IMR-90 (cell line): ENCODE results near the gene TMEM17. TPM values are rescaled to one million over a fixed set of nuclear protein-coding genes. Genes with fewer than 3 reads are reported as not detected.

Experiments
- ATAC-seq: fragments of 200-7000 bp; cut with Tn5 transposase; 2 replicates; pipeline ENCODE4 v1.9.1; 2020; ENCODE audit warnings: low read depth, mild to moderate bottlenecking, moderate library complexity
- BruUV-seq: library from RNA; stranded (reverse); fragments of 400-500 nt; replicated peaks from 2 replicates; lab custom pipeline; 2021; lab: Mats Ljungman, UMichigan
- CTCF ChIA-PET: fragments of 300-600 bp; formaldehyde crosslinking; extraction: SDS; loops from one replicate; lab custom pipeline; 2021; ENCODE audit warnings: antibody characterized with exemption; lab: Yijun Ruan, JAX
- POLR2A ChIA-PET: fragments of 300-600 bp; sonication (Branson Sonifier 250); formaldehyde crosslinking; loops from one replicate; lab custom pipeline; 2022; ENCODE audit warnings: antibody characterized with exemption; ENCODE audit not compliant: unreplicated experiment; lab: Charles Lee
- DNase-seq: peaks from one replicate; pipeline ENCODE4 v3.0.0; 2013
- H2AFZ ChIP-seq: replicated peaks from 2 replicates; pipeline ENCODE3; 2013; ENCODE audit warnings: low read length, mild to moderate bottlenecking; ENCODE audit not compliant: poor library complexity
- H2AK5ac ChIP-seq: 2 replicates; pipeline ENCODE4 v1.6.1; 2013; ENCODE audit warnings: low read depth, low read length, inconsistent platforms
- H2AK9ac ChIP-seq: replicated peaks from 2 replicates; pipeline ENCODE3; 2013; ENCODE audit warnings: mild to moderate bottlenecking, low read depth, low read length, moderate library complexity; ENCODE audit not compliant: poor library complexity
- H2BK120ac ChIP-seq: 2 replicates; pipeline ENCODE4 v1.6.1; 2013; ENCODE audit warnings: low read depth, low read length, inconsistent platforms
- H2BK15ac ChIP-seq: 3 replicates; pipeline ENCODE4 v1.6.1; 2013; ENCODE audit warnings: low read depth, low read length, inconsistent platforms
- H2BK20ac ChIP-seq: 2 replicates; pipeline ENCODE4 v1.6.1; 2013; ENCODE audit warnings: low read depth, mild to moderate bottlenecking, inconsistent platforms, low read length, moderate library complexity
- H2BK5ac ChIP-seq: 2 replicates; pipeline ENCODE4 v1.6.1; 2013; ENCODE audit warnings: mild to moderate bottlenecking, low read depth, low read length, inconsistent platforms; ENCODE audit not compliant: poor library complexity, severe bottlenecking
- H3K14ac ChIP-seq: replicated peaks from 2 replicates; pipeline ENCODE4 v1.6.1; 2013; ENCODE audit warnings: low read depth, low read length, inconsistent platforms
- H3K18ac ChIP-seq: 2 replicates; pipeline ENCODE4 v1.6.1; 2013; ENCODE audit warnings: low read depth, low read length, control low read depth
- H3K23ac ChIP-seq: 2 replicates; pipeline ENCODE4 v1.6.1; 2013; ENCODE audit warnings: low read depth, low read length, inconsistent platforms
- H3K27ac ChIP-seq: 2 replicates; pipeline ENCODE4 v1.5.1; 2013; ENCODE audit warnings: mild to moderate bottlenecking, control low read depth, low read length; ENCODE audit not compliant: insufficient read depth
- H3K27me3 ChIP-seq: 2 replicates; pipeline ENCODE4 v1.6.1; 2013; ENCODE audit warnings: low read length; ENCODE audit not compliant: control insufficient read depth, insufficient read depth
- H3K36me3 ChIP-seq: 2 replicates; pipeline ENCODE4 v1.6.1; 2013; ENCODE audit warnings: low read length, mixed read lengths; ENCODE audit not compliant: control insufficient read depth, insufficient read depth
- H3K4ac ChIP-seq: 2 replicates; pipeline ENCODE4 v1.6.1; 2013; ENCODE audit warnings: low read depth, low read length, inconsistent platforms
- H3K4me1 ChIP-seq: 2 replicates; pipeline ENCODE4 v1.6.1; 2013; ENCODE audit warnings: low read length, mixed read lengths; ENCODE audit not compliant: control insufficient read depth, insufficient read depth
- H3K4me2 ChIP-seq: 2 replicates; pipeline ENCODE4 v1.6.1; 2013; ENCODE audit warnings: low read depth, mild to moderate bottlenecking, control low read depth, low read length, moderate library complexity
- H3K4me3 ChIP-seq: 2 replicates; pipeline ENCODE4 v1.5.1; 2013; ENCODE audit warnings: low read depth, mild to moderate bottlenecking, control low read depth, low read length, moderate library complexity; ENCODE audit not compliant: insufficient read depth
- H3K56ac ChIP-seq: 2 replicates; pipeline ENCODE4 v1.6.1; 2013; ENCODE audit warnings: low read length, inconsistent platforms; ENCODE audit not compliant: insufficient read depth; ENCODE audit errors: extremely low read depth
- H3K79me1 ChIP-seq, 2 experiments: 2 replicates each; pipeline ENCODE4 v1.6.1; 2013; ENCODE audit warnings: low read length in 2 of 2, inconsistent platforms in 1 of 2, low read depth in 1 of 2
- H3K9ac ChIP-seq: 2 replicates; pipeline ENCODE4 v1.6.1; 2013; ENCODE audit warnings: low read depth, low read length, control low read depth
- H3K9me1 ChIP-seq: 2 replicates; pipeline ENCODE4 v1.6.1; 2013; ENCODE audit warnings: low read length, inconsistent platforms; ENCODE audit not compliant: insufficient read depth
- H3K9me3 ChIP-seq: 2 replicates; pipeline ENCODE4 v1.6.1; 2013; ENCODE audit warnings: low read length; ENCODE audit not compliant: control insufficient read depth, insufficient read depth
- H4K20me1 ChIP-seq: 2 replicates; pipeline ENCODE4 v1.6.1; 2013; ENCODE audit warnings: low read length, inconsistent platforms; ENCODE audit not compliant: insufficient read depth
- H4K5ac ChIP-seq: 2 replicates; pipeline ENCODE4 v1.6.1; 2013; ENCODE audit warnings: mild to moderate bottlenecking, low read depth, low read length, control low read depth
- H4K8ac ChIP-seq, 2 experiments: 2 replicates each; pipeline ENCODE4 v1.6.1; 2013; ENCODE audit warnings: low read depth in 2 of 2, low read length in 2 of 2, control low read depth in 1 of 2, inconsistent platforms in 1 of 2
- H4K91ac ChIP-seq: 2 replicates; pipeline ENCODE4 v1.6.1; 2013; ENCODE audit warnings: low read depth, low read length, inconsistent platforms; ENCODE audit not compliant: insufficient read depth
- BHLHE40 ChIP-seq: fragments of 150-350 bp; IDR thresholded peaks from 2 replicates; pipeline ENCODE4 v1.6.1; 2016; ENCODE audit warnings: mild to moderate bottlenecking, low read depth, low read length
- CEBPB ChIP-seq: IDR thresholded peaks from 2 replicates; pipeline ENCODE4 v1.6.1; 2012; ENCODE audit warnings: low read depth, low read length, improper control_type of control experiment
- CHD1 ChIP-seq: IDR thresholded peaks from 2 replicates; pipeline ENCODE4 v1.6.1; 2012; ENCODE audit warnings: low read depth, low read length, improper control_type of control experiment
- CTCF ChIP-seq: conservative IDR thresholded peaks from 2 replicates; pipeline ENCODE4 v1.5.1; 2012; ENCODE audit warnings: mild to moderate bottlenecking, low read depth, low read length, improper control_type of control experiment
- ELK1 ChIP-seq: fragments of 150-350 bp; IDR thresholded peaks from 2 replicates; pipeline ENCODE4 v1.6.1; 2016; ENCODE audit warnings: low read depth, mild to moderate bottlenecking, low read length, moderate library complexity, borderline replicate concordance
- FOS ChIP-seq: fragments of 150-350 bp; IDR thresholded peaks from 2 replicates; pipeline ENCODE4 v1.6.1; 2016; ENCODE audit warnings: low read depth, low read length
- MAFK ChIP-seq: IDR thresholded peaks from 2 replicates; pipeline ENCODE4 v1.6.1; 2012; ENCODE audit warnings: low read depth, low read length, improper control_type of control experiment
- MXI1 ChIP-seq: IDR thresholded peaks from 2 replicates; pipeline ENCODE4 v1.6.1; 2012; ENCODE audit warnings: low read depth, mild to moderate bottlenecking, low read length, moderate library complexity, borderline replicate concordance
- NFE2L2 ChIP-seq: fragments of 150-350 bp; IDR thresholded peaks from 2 replicates; pipeline ENCODE4 v1.6.1; 2016; ENCODE audit warnings: low read depth, mild to moderate bottlenecking, low read length
- POLR2A ChIP-seq: IDR thresholded peaks from 2 replicates; pipeline ENCODE4 v1.6.1; 2012; ENCODE audit warnings: mild to moderate bottlenecking, low read depth, low read length
- RAD21 ChIP-seq: IDR thresholded peaks from 2 replicates; pipeline ENCODE4 v1.6.1; 2012; ENCODE audit warnings: low read length, improper control_type of control experiment
- RCOR1 ChIP-seq: IDR thresholded peaks from 2 replicates; pipeline ENCODE4 v1.6.1; 2012; ENCODE audit warnings: mild to moderate bottlenecking, low read length, improper control_type of control experiment; ENCODE audit not compliant: insufficient replicate concordance
- RFX5 ChIP-seq: IDR thresholded peaks from 2 replicates; pipeline ENCODE4 v1.8.0; 2012; ENCODE audit warnings: low read depth, mild to moderate bottlenecking, low read length, moderate library complexity
- SMC3 ChIP-seq: fragments of 150-350 bp; IDR thresholded peaks from 2 replicates; pipeline ENCODE4 v1.6.1; 2016; ENCODE audit warnings: low read depth, mild to moderate bottlenecking, antibody characterized with exemption, low read length, moderate library complexity
- WGBS, 2 experiments: methylation state at CpG; one replicate each; pipeline versions ENCODE4 v1.1.5 to v1.1.7; 2013; ENCODE audit warnings: missing lambda C conversion rate in 2 of 2; ENCODE audit not compliant: insufficient read length in 1 of 2; ENCODE audit errors: extremely low coverage in 2 of 2; 5-methylcytosine and 5-hydroxymethylcytosine counted together
- dilution Hi-C: fragments of 300-500 bp; cut with HindIII; formaldehyde crosslinking; loops from one replicate; pipeline ENCODE4 v1.14.3; 2018; ENCODE audit warnings: low sequenced_read_pairs; ENCODE audit not compliant: unreplicated experiment
- in situ Hi-C: fragments of 300-500 bp; cut with MboI; formaldehyde crosslinking; loops from 3 replicates; pipeline ENCODE4 v1.14.3; 2019; ENCODE audit warnings: low sequenced_read_pairs, inconsistent platforms, mixed read lengths
- intact Hi-C: fragments of 100-400 bp; cut with micrococcal nuclease; formaldehyde crosslinking; loops from 2 replicates; pipeline ENCODE4 v1.10.0; 2022
- polyA plus RNA-seq, 3 experiments: library from polyadenylated mRNA; depleted of rRNA; stranded (reverse); fragments of >200 nt; gene quantifications; 2 replicates each; pipeline ENCODE4 v1.2.3, GENCODE V29; 2012; ENCODE audit warnings: low replicate concordance in 1 of 3
- total RNA-seq: library from RNA; depleted of rRNA; stranded (reverse); fragments of >200 nt; gene quantifications from 2 replicates; pipeline ENCODE4 v1.2.3, GENCODE V29; 2012
- TF ChIP-seq, protein P1 (sequence below): fragments of 150-350 bp; IDR thresholded peaks from 2 replicates; pipeline ENCODE4 v1.6.1; 2017; ENCODE audit warnings: mild to moderate bottlenecking, antibody characterized with exemption, low read length, low read depth

The TMEM17 gene
- total and polyA plus RNA-seq, 2 of the 4 experiments (the other 2 are of a cell fraction), result 1.3 to 1.8 TPM

DNA sequence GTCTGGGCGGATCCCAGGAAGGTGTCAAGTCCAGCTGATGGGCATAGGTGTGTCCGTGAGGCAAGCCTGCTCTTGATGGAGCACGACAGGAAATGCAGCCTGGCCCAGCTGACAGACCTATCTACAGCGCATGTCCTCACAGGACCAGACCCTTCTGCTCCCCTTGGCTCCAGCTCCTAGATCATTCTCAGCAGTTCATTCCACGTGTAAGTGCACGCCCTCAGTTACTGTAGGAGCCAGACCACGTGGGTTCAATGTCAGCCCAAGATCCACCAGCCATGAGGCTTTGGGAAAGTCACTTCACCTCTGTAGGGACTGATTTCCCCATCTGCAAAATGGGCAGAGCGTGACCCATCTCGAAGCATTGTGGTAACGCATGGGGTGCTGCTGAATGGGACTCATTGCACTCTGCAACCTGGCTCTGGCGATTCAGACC, 47.8 kb downstream of the TMEM17 start:
- Histone ChIP-seq H3K4me1 (peaks cover 9% of the 10 kb centered on the region; the same call in 1 of the 2 replicates), H3K14ac (no peak overlapping the region), H2AK9ac (peak overlapping the region; percentile 94), H2BK20ac (peak overlapping the region; percentile 89; the same call in 1 of the 2 replicates), H3K27me3 (no peaks in the 10 kb centered on the region), H3K36me3 (no peaks in the 10 kb centered on the region), H3K9me3 (no peaks in the 10 kb centered on the region), H4K5ac (peak overlapping the region; percentile 90), H2BK5ac (no peak overlapping the region), H3K23ac (no peak overlapping the region), H3K4me2 (no peak overlapping the region), H2AFZ (no peak overlapping the region), H4K8ac (peak overlapping the region in 1 of 2 experiments; percentile 1; a peak in 2 of 4 replicates), H3K9me1 (0 out of 2 replicates have a peak, but pooled peaks cover under 1% of the 10 kb centered on the region), H2AK5ac (peak overlapping the region; percentile 37; the same call in 1 of the 2 replicates), H3K79me1 (no peaks in the 10 kb centered on the region), H4K20me1 (no peaks in the 10 kb centered on the region), H3K27ac (no peak overlapping the region), H4K91ac (no peak overlapping the region; the same call in 1 of the 2 replicates), H3K9ac (no peak overlapping the region), H2BK15ac (peak overlapping the region; percentile 10; the same call in 1 of the 3 replicates), H2BK120ac (peak overlapping the region; percentile 25), H3K4ac (peak overlapping the region; percentile 96), H3K18ac (peak overlapping the region; percentile 42; the same call in 1 of the 2 replicates), H3K4me3 (no peak overlapping the region), H3K56ac (no peak overlapping the region)
- 100% methylated on average over 7 of the region's 11 CpGs; no CpG with 5 or more reads in 1 of the 2 experiments for WGBS, 2 experiments
- BruUV-seq, result no TSS peak
- ChIA-PET POLR2A (no interaction called here), CTCF (interaction anchor here (0.5 to 2.9 kb wide), 6 partner anchors 48 to 729 kb away, joined by 3 to 45 read pairs (median 6); partner anchors contain the start of gene TMEM17)
- intact Hi-C loops, result loop anchor here (5.0 kb wide), 3 partner anchors 119 to 1029 kb away; no protein-coding TSS in a partner anchor
- dilution Hi-C loops, result no loop called here
- in situ Hi-C loops, result loop anchor here (5.0 to 25.0 kb wide), 3 partner anchors 314 to 1029 kb away; no protein-coding TSS in a partner anchor
- DNase-seq, result no peak
- no peak for ATAC-seq
- TF ChIP-seq NFE2L2 (no peak), POLR2A (no peak), CHD1 (no peak), CTCF (no peak), MXI1 (no peak), BHLHE40 (no peak), MAFK (no peak), RAD21 (no peak), SMC3 (no peak), CEBPB (no peak), RFX5 (no peak), FOS (no peak), RCOR1 (no peak), ELK1 (no peak)
- TF ChIP-seq, protein P1, sequence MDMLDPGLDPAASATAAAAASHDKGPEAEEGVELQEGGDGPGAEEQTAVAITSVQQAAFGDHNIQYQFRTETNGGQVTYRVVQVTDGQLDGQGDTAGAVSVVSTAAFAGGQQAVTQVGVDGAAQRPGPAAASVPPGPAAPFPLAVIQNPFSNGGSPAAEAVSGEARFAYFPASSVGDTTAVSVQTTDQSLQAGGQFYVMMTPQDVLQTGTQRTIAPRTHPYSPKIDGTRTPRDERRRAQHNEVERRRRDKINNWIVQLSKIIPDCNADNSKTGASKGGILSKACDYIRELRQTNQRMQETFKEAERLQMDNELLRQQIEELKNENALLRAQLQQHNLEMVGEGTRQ, result no peak
